Hindlimb muscle (tissue), 1 donor: ENCODE results near the gene MTF2. TPM values are rescaled to one million over a fixed set of nuclear protein-coding genes. Genes with fewer than 3 reads are reported as not detected.
"Not testable (repeated sequence)": the region's sequence is repeated elsewhere in the genome, so short reads cannot be mapped to it uniquely, and the experiment has no call there.

ENCODE experiments used
- DNase-seq: peaks from one replicate; pipeline ENCODE4 v3.0.0-alpha.2; 2013
- polyA plus RNA-seq: library from polyadenylated mRNA; unstranded; fragments of 120-200 nt; gene quantifications from one replicate; pipeline ENCODE4 v1.2.1, GENCODE V29; 2013; ENCODE audit not compliant: insufficient read length

Gene MTF2
- 23.7 TPM for polyA plus RNA-seq

- peak; percentile 97 for DNase-seq
Measured at GRCh38 chr1:93078986-93079654, at the start of gene MTF2. Gene MTF2 (plus strand): TSS chr1:93079283. CDS start chr1:93079527, 244 bp downstream.

- no peak for DNase-seq
Measured at GRCh38 chr1:93029317-93029716, 49.8 kb upstream of the MTF2 start.

GRCh38 chr1:93030191-93030590 lies 48.9 kb upstream of the MTF2 start:
- not testable (repeated sequence) for DNase-seq

- no peak for DNase-seq
Measured at GRCh38 chr1:93031711-93032110, 47.4 kb upstream of the MTF2 start.

GRCh38 chr1:93033029-93033428 lies 46.1 kb upstream of the MTF2 start:
- DNase-seq = no peak

- DNase-seq = no peak
Measured at GRCh38 chr1:93033785-93034184, 45.3 kb upstream of the MTF2 start.

- DNase-seq = no peak
Measured at GRCh38 chr1:93034397-93034796, 44.7 kb upstream of the MTF2 start.

- no peak for DNase-seq
Measured at GRCh38 chr1:93036672-93037071, 42.4 kb upstream of the MTF2 start.

GRCh38 chr1:93042187-93043056 lies 36.7 kb upstream of the MTF2 start:
- no peak for DNase-seq

- no peak for DNase-seq
Measured at GRCh38 chr1:93043057-93043557, 36.0 kb upstream of the MTF2 start.

- no peak for DNase-seq
Measured at GRCh38 chr1:93047618-93048017, 31.5 kb upstream of the MTF2 start.

GRCh38 chr1:93051961-93052360 lies 27.1 kb upstream of the MTF2 start:
- no peak for DNase-seq

- DNase-seq = peak; percentile 20
Measured at GRCh38 chr1:93056214-93056613, 22.9 kb upstream of the MTF2 start.

GRCh38 chr1:93056649-93057048 lies 22.4 kb upstream of the MTF2 start:
- no peak for DNase-seq

- DNase-seq = no peak
Measured at GRCh38 chr1:93061895-93062792, 16.9 kb upstream of the MTF2 start.

GRCh38 chr1:93076268-93076667 lies 2.8 kb upstream of the MTF2 start:
- no peak for DNase-seq

GRCh38 chr1:93078203-93078602 lies 880 bp upstream of the MTF2 start:
- DNase-seq = no peak

GRCh38 chr1:93078638-93078985 lies 471 bp upstream of the MTF2 start:
- DNase-seq = no peak

GRCh38 chr1:93079685-93080141 lies 630 bp downstream of the MTF2 start:
- DNase-seq = peak; percentile 43

- peak; percentile 49 for DNase-seq
Measured at GRCh38 chr1:93080179-93080823, 1.2 kb downstream of the MTF2 start.

GRCh38 chr1:93081716-93082115 lies 2.6 kb downstream of the MTF2 start:
- DNase-seq = no peak

GRCh38 chr1:93082313-93082712 lies 3.2 kb downstream of the MTF2 start:
- DNase-seq = no peak
